GM12878 (cell line): ENCODE measurements around the gene STXBP3. TPM values are rescaled to one million over a fixed set of nuclear protein-coding genes. Genes with fewer than 3 reads are reported as not detected.

Experiments used
- ATF3 ChIP-seq: IDR thresholded peaks from 2 replicates; pipeline ENCODE4 v1.6.1; 2011; ENCODE audit warnings: low read depth, mild to moderate bottlenecking, low read length, moderate library complexity, borderline replicate concordance; ENCODE audit errors: extremely low read depth
- BHLHE40 ChIP-seq, 2 experiments: fragments of 450-650 bp in 1 of 2; IDR thresholded peaks; 2 replicates each; pipeline ENCODE4 v1.6.1; 2011 to 2017; ENCODE audit warnings: low read depth in 2 of 2, borderline replicate concordance in 1 of 2, improper control_type of control experiment in 1 of 2, low read length in 1 of 2, mild to moderate bottlenecking in 1 of 2
- CBX3 ChIP-seq: fragments of 200-600 bp; sonication (generic); IDR thresholded peaks from 2 replicates; pipeline ENCODE4 v1.6.1; 2016; ENCODE audit warnings: low read depth, borderline replicate concordance
- CTCF ChIP-seq, 3 experiments: IDR thresholded peaks in 2 of 3; conservative IDR thresholded peaks in 1 of 3; 2 replicates each; pipeline ENCODE4 v1.5.1; 2011; ENCODE audit warnings: low read depth in 3 of 3, low read length in 3 of 3, mild to moderate bottlenecking in 3 of 3, control low read depth in 2 of 3, moderate library complexity in 2 of 3, inconsistent platforms in 1 of 3, mixed read lengths in 1 of 3; ENCODE audit not compliant: control insufficient read depth in 2 of 3, insufficient read depth in 1 of 3; ENCODE audit errors: extremely low read depth in 1 of 3
- ETV6 ChIP-seq, 2 experiments: fragments of 450-650 bp in 1 of 2; IDR thresholded peaks in 1 of 2; conservative IDR thresholded peaks in 1 of 2; 2 replicates each; pipeline ENCODE4 v1.6.1; 2014; ENCODE audit warnings: antibody characterized with exemption in 1 of 2, borderline replicate concordance in 1 of 2, low read depth in 1 of 2, mild to moderate bottlenecking in 1 of 2, moderate library complexity in 1 of 2
- GATAD2B ChIP-seq: fragments of 450-650 bp; conservative IDR thresholded peaks from 2 replicates; pipeline ENCODE4 v1.6.1; 2017; ENCODE audit warnings: low read depth, mild to moderate bottlenecking, moderate library complexity
- MEF2A ChIP-seq: IDR thresholded peaks from 2 replicates; pipeline ENCODE4 v1.6.1; 2011; ENCODE audit warnings: low read depth, mild to moderate bottlenecking, low read length, moderate library complexity; ENCODE audit not compliant: insufficient read depth
- PAX5 ChIP-seq: IDR thresholded peaks from 2 replicates; pipeline ENCODE4 v1.6.1; 2011; ENCODE audit warnings: low read depth, low read length, borderline replicate concordance
- RAD21 ChIP-seq: IDR thresholded peaks from 2 replicates; pipeline ENCODE4 v1.6.1; 2011; ENCODE audit warnings: mild to moderate bottlenecking, low read depth, low read length, moderate library complexity; ENCODE audit not compliant: insufficient read depth
- SMC3 ChIP-seq: IDR thresholded peaks from 2 replicates; pipeline ENCODE4 v1.6.1; 2011; ENCODE audit warnings: low read length, improper control_type of control experiment, borderline replicate concordance
- YY1 ChIP-seq: IDR thresholded peaks from 2 replicates; pipeline ENCODE4 v1.6.1; 2011; ENCODE audit warnings: low read depth, mild to moderate bottlenecking, low read length
- polyA plus RNA-seq, 11 experiments: library from polyadenylated mRNA; depleted of rRNA in 4 of 11; unstranded in 6 of 11; stranded (reverse) in 5 of 11; fragments of >200 nt; fragmentation: Nextera tagmentation in 4 of 11; fragmentation: Illumina TruSeq in 1 of 11; extraction: Ambion mirVana in 4 of 11; extraction: Trizol in 1 of 11; gene quantifications; 1 replicate in 1 of 11; 2 replicates in 10 of 11; pipeline versions ENCODE4 v1.2.1 to v1.2.3, GENCODE V29; 2011 to 2016; ENCODE audit warnings: inconsistent platforms in 2 of 11, missing spikeins in 2 of 11, low read depth in 1 of 11
- total RNA-seq, 4 experiments: library from RNA; depleted of rRNA in 3 of 4; stranded (reverse); fragments of >200 nt in 3 of 4; fragmentation: Illumina TruSeq in 1 of 4; extraction: Trizol in 1 of 4; gene quantifications; 2 replicates each; pipeline versions ENCODE4 v1.2.1 to v1.2.3, GENCODE V29; 2013 to 2021
- TF ChIP-seq, protein P1 (sequence below): fragments of 450-650 bp; IDR thresholded peaks from 2 replicates; pipeline ENCODE4 v1.6.1; 2017; ENCODE audit warnings: low read depth, mild to moderate bottlenecking, moderate library complexity

Gene STXBP3
- total and polyA plus RNA-seq, 10 of the 15 experiments (the other 5 are each of a cell fraction or from before 2014, with no cell fraction given) = 19.6 to 35.1 (median 27.3) TPM

- peak; percentile 67 to 78 (median 71) for TF ChIP-seq CTCF (IDR thresholded peaks at IDR 0.05 in 2 of 3, conservative IDR thresholded peaks at IDR 0.05 in 1 of 3; ENCODE audit: control insufficient read depth in 2 of 3, extremely low read depth in 1 of 3, insufficient read depth in 1 of 3, low read depth in 3 of 3, low read length in 3 of 3)
- peak; percentile 72 to 80; a peak in 3 of 4 replicates for TF ChIP-seq BHLHE40 (IDR thresholded peaks at IDR 0.05; ENCODE audit: borderline replicate concordance in 1 of 2, low read depth in 2 of 2, low read length in 1 of 2)
- TF ChIP-seq RAD21 = peak; percentile 67
- TF ChIP-seq CBX3 = no peak
- TF ChIP-seq, protein P1, sequence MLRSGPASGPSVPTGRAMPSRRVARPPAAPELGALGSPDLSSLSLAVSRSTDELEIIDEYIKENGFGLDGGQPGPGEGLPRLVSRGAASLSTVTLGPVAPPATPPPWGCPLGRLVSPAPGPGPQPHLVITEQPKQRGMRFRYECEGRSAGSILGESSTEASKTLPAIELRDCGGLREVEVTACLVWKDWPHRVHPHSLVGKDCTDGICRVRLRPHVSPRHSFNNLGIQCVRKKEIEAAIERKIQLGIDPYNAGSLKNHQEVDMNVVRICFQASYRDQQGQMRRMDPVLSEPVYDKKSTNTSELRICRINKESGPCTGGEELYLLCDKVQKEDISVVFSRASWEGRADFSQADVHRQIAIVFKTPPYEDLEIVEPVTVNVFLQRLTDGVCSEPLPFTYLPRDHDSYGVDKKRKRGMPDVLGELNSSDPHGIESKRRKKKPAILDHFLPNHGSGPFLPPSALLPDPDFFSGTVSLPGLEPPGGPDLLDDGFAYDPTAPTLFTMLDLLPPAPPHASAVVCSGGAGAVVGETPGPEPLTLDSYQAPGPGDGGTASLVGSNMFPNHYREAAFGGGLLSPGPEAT = no peak
- 0 out of 2 replicates have a peak, but pooled peaks have one; percentile 19 for TF ChIP-seq ATF3
- TF ChIP-seq MEF2A = no peak
- TF ChIP-seq SMC3 = peak; percentile 93
- no peak for TF ChIP-seq GATAD2B
- TF ChIP-seq YY1 = peak; percentile 63; the same call in 1 of the 2 replicates
- TF ChIP-seq ETV6 (conservative IDR thresholded peaks at IDR 0.05 in 1 of 2, IDR thresholded peaks at IDR 0.05 in 1 of 2; ENCODE audit: borderline replicate concordance in 1 of 2, low read depth in 1 of 2) = no peak
- no peak for TF ChIP-seq PAX5
These were observed 81.8 kb downstream of the STXBP3 start (continued) for GRCh38 chr1:108828074-108828961.
